ENCODE measurements around the gene ASIC5.

Gene ASIC5

DNA sequence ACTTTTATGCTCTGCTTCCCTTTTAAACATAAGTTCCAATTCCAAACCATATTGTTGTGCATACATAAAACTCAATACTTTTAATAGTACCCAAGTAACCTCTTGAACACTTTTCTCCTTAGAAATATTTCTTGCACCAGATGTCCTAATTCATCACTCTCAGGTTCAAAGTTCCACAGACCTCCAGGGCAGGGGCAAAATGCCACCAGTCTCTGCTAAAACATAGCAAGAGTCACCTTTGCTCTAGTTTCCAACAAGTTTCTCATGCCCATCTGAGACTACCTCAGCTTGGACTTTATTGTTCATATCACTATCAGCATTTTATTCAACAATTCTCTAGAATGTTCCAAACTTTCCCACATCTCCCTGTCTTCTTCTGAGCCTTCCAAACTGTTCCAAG lies 13.7 kb upstream of the ASIC5 start:
- no peak for DNase-seq (ENCODE audit: low spot score)

GRCh38 chr4:155878611-155879010 lies 12.5 kb upstream of the ASIC5 start:
- no peak for DNase-seq (ENCODE audit: low spot score)

DNA sequence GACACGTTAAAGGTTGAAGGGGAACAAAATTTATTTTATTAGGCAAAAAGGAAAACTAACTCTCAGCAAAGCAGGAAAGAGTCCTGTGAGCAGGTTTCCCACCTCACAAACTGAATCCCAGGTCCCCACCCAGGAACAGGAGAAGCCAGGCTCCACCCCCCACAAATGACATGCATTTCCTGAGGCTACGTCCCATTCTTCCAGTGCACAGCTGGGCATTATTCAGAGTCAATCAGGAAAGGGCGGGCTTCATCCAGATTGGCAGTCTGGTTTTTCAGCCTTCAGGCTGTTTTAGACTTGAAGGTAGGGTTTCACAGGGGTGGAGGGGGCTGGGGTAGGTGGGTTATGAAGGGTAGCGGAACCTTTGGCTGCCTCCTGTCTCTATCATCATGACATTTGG lies 11.9 kb upstream of the ASIC5 start:
- peak; percentile 12 for DNase-seq (ENCODE audit: low spot score)

DNA sequence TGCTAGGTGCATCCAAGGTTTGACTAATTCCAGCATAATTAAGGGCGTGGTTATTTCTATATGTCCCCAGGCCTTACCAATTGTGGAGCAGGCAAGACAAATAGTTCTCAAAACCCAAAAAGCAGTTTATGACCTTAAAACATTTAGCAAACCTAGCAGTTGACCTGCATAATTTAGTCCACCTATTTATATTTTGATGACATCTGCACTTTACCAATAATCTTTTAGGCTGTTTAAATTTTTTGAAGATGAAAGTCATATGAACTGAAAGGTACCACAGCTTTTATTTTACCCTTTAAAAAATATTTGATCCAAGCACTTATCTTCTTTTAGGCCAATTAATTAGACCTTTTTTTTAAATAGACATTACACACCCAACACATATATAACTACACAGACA lies 9.8 kb upstream of the ASIC5 start:
- DNase-seq (ENCODE audit: low spot score): no peak

GRCh38 chr4:155855897-155856296 lies 10.2 kb downstream of the ASIC5 start:
- no peak for DNase-seq (ENCODE audit: low spot score)

DNA sequence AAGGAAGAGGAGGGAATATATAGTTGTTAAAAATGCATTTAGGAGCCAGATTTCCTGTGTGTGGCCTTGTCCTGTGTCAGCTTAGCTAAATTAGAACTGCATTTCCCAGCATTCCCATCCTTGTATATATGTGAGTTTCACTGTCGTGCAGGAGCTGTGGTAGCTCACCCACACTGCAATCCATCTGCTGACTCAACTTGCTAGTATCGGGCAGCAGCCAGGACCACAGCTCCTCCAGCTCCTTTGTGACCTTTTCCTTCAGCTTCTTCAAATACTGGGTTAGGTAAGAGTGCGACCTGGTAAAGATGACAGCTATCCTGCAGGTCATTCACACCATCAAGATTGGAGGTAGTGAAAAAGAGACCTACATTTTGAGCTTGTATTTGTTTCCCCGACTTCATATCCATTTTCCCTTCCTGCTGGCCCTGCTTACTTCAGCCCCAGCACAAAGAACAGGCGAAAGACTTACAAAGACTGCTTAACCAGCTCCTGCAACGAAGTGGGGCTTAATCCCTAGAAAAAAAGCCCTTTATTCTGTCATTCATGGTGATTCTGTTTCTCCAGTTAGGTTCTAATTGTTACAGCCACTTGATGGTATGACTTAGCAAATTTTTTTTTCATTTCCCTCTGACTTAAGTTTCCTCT lies 11.4 kb downstream of the ASIC5 start:
- peak; percentile 7 for DNase-seq (ENCODE audit: low spot score)

- no peak for DNase-seq (ENCODE audit: low spot score)
These were observed 12.9 kb downstream of the ASIC5 start for GRCh38 chr4:155853189-155853588.

DNA sequence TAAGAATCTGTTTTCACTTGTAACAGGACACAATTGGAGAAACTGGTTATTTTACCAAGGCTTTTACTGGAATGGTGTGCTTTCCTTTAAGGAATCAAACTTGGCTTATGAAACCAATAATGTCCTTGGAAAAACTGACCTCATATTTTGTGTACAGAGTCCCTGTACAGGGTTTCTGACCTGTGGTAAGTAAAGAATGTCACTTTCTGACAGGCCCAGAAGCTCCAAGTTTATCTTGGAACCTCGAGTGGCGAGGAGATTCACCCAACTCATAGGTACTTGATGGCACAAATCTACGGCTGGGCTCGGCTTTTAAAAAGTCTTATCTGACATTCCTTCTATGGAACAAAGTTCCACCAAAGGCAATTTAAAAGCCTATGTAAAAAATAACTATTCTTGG lies 17.0 kb downstream of the ASIC5 start:
- no peak for DNase-seq (ENCODE audit: low spot score)

- DNase-seq (ENCODE audit: low spot score): no peak
These were observed 19.1 kb downstream of the ASIC5 start for GRCh38 chr4:155846929-155847328.

DNA sequence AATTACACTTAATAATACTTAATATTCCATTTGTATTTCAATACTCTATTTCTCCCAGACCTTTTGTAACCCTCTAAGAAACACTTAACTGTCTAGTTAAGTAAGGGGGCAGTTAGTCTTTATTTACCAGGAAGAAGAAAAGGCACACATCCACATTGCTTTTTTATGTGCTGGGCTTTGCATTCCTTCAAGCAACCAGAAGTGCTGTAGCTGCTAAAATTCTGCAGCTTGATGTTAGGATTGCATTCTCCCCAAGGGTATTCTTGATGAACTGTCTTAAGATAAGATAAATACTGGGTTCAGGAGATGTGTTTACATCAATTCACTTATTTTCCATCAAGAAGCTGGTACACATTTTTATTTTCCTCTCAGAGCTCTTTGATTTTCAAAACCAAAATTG lies 24.0 kb downstream of the ASIC5 start:
- no peak for DNase-seq (ENCODE audit: low spot score)

DNA sequence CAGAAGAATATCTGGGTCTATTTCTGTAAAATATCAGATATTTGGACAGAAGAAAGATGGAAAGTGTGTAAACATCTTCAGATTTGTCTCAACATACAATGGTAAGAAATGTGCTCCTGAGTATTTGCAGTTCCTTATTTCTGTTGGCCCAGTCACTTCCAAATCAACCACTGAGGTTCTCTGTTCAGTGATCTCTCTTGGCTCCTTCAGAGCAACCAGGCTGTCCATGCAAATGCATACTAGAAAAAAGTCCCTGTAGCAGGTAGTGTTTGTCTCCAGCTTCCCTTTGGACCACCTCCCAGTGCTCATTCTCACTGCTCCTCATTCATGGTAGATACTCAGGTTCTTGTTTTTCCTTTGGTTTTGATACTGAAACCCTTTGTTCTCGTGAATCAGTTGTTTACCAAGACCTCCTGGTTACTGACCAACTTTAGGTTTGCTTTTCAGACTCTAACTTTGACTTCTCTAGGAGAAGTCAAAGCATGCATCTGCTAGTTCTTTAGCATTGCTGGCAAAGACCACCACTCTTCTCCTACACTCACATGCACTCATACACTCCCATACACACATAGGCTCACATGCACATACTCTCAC lies 28.8 kb downstream of the ASIC5 start:
- DNase-seq (ENCODE audit: low spot score): no peak

DNA sequence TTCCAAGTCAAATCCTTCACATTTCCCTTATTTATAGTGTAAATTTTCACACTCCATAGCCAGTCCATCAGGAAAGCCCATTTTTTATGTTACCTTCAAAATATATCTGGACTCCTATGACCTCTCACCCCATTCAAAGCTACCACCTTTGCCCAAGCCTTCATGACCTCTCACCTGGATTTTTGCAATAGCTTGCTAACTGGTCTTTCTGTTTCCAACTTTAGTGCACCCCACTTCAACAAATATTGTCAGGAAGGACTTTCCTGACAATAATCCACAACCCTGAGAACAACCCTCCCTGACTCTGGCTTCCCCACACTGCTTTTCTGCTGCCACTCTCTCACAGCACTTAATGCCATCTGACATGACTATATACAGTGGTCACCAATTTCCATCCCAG lies 33.4 kb downstream of the ASIC5 start:
- DNase-seq (ENCODE audit: low spot score): no peak

GRCh38 chr4:155828628-155829027 lies 37.4 kb downstream of the ASIC5 start:
- no peak for DNase-seq (ENCODE audit: low spot score)

DNA sequence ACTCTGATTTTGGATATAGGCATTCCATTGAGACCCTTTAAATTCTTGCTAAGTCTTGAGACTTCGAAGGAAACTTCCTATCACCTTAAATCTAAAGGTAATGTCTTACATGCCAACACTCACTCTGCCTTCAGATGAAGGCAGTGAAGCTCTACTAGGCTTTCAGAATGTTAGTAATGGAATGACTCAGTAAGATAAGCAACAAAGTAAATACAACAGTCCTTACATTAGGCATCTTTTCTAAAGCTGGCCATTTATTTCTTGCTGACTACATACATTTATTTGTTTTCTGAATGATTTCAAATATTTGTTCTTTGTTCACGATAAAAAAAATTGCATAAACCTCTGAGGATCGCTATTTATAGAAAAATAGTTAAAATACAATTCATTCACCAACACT lies 43.5 kb downstream of the ASIC5 start:
- DNase-seq (ENCODE audit: low spot score): no peak

DNA sequence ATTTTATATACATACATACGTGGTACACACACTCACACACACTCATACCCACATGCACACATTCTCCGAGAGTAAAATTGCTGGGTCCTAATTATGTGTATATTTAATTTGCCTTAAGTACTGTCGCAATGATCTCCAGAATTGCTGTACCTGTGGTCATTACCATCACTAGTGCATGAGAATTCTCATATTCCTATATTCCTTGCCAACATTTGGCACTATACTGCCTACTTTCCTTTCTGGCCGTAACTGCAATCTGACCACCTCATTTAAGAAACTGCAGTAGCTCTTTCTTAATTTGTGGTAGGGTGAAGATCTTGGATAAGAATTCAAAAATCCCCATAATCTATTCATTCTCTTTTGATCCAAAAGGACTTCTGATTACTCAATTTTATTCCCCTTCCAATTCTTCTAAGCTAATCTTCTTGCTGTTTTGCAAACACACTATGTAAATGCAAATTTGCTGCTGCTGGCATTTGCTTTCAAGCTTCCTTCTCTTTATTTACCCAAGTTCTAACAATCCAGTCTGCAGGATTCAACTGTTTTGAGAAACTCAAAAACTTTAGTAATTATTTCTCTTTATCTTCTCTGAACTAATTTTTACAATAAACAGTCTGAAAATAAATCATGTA lies 45.1 kb downstream of the ASIC5 start:
- no peak for DNase-seq (ENCODE audit: low spot score)

GRCh38 chr4:155819066-155819465 lies 47.0 kb downstream of the ASIC5 start:
- DNase-seq (ENCODE audit: low spot score): no peak

GRCh38 chr4:155818639-155819038 lies 47.4 kb downstream of the ASIC5 start:
- DNase-seq (ENCODE audit: low spot score): peak; percentile 7

GRCh38 chr4:155811083-155811482 lies 55.0 kb downstream of the ASIC5 start:
- DNase-seq (ENCODE audit: low spot score): no peak

- DNase-seq (ENCODE audit: low spot score): peak; percentile 66
These were observed 56.2 kb downstream of the ASIC5 start for GRCh38 chr4:155809835-155810234.

DNA sequence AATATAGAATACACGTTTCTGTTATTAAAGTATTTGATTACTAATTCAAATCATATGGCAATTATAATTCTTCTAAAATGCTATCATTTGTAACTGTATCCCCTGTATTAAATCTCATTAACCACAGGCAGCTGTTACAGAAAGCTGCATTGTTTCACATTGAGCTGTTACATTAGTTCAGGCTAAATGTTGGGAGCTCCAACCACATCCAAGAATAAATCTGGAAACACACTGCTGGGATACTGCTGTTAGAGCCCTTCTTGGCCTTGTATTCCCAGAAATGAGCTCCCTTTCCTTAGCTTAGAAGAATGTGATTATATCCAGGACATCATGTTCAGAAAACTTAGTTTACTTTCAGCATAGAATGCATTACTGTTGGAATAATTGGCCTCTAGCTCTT lies 59.1 kb downstream of the ASIC5 start:
- no peak for DNase-seq (ENCODE audit: low spot score)

DNA sequence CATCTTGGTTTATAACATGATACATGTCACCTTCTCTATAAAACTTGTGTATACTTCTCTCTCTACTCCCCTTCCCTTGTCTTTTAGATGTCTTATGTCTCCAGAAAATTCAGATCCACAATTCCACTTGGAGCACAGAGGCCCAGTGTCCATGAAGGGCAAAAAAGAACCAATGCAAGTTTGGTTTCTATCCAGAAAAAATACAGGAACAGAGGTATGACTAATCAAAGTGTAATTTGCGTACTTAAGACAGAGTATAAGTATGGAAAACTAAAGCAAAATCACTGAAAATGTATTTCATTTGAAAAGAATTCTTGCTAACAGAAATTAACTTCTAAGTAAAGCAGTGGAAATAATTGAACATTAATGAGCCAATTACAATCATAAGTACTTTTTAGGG lies 61.1 kb downstream of the ASIC5 start:
- no peak for DNase-seq (ENCODE audit: low spot score)

GRCh38 chr4:155802190-155802959 lies 63.7 kb downstream of the ASIC5 start:
- no peak for DNase-seq (ENCODE audit: low spot score)

All from iPS-NIHi11 (cell line).